IMR-90 (cell line): ENCODE results near the gene PPP1R3F. TPM values are rescaled to one million over a fixed set of nuclear protein-coding genes. Genes with fewer than 3 reads are reported as not detected.

Experiments used
- ATAC-seq: fragments of 200-7000 bp; cut with Tn5 transposase; 2 replicates; pipeline ENCODE4 v1.9.1; 2020; ENCODE audit warnings: low read depth, mild to moderate bottlenecking, moderate library complexity
- BruUV-seq: library from RNA; stranded (reverse); fragments of 400-500 nt; replicated peaks from 2 replicates; lab custom pipeline; 2021; lab: Mats Ljungman, UMichigan
- CTCF ChIA-PET: fragments of 300-600 bp; formaldehyde crosslinking; extraction: SDS; loops from one replicate; lab custom pipeline; 2021; ENCODE audit warnings: antibody characterized with exemption; lab: Yijun Ruan, JAX
- POLR2A ChIA-PET: fragments of 300-600 bp; sonication (Branson Sonifier 250); formaldehyde crosslinking; loops from one replicate; lab custom pipeline; 2022; ENCODE audit warnings: antibody characterized with exemption; ENCODE audit not compliant: unreplicated experiment; lab: Charles Lee
- DNase-seq: peaks from one replicate; pipeline ENCODE4 v3.0.0; 2013
- H2AFZ ChIP-seq: replicated peaks from 2 replicates; pipeline ENCODE3; 2013; ENCODE audit warnings: low read length, mild to moderate bottlenecking; ENCODE audit not compliant: poor library complexity
- H2AK5ac ChIP-seq: 2 replicates; pipeline ENCODE4 v1.6.1; 2013; ENCODE audit warnings: low read depth, low read length, inconsistent platforms
- H2AK9ac ChIP-seq: replicated peaks from 2 replicates; pipeline ENCODE3; 2013; ENCODE audit warnings: mild to moderate bottlenecking, low read depth, low read length, moderate library complexity; ENCODE audit not compliant: poor library complexity
- H2BK120ac ChIP-seq: 2 replicates; pipeline ENCODE4 v1.6.1; 2013; ENCODE audit warnings: low read depth, low read length, inconsistent platforms
- H2BK15ac ChIP-seq: 3 replicates; pipeline ENCODE4 v1.6.1; 2013; ENCODE audit warnings: low read depth, low read length, inconsistent platforms
- H2BK20ac ChIP-seq: 2 replicates; pipeline ENCODE4 v1.6.1; 2013; ENCODE audit warnings: low read depth, mild to moderate bottlenecking, inconsistent platforms, low read length, moderate library complexity
- H2BK5ac ChIP-seq: 2 replicates; pipeline ENCODE4 v1.6.1; 2013; ENCODE audit warnings: mild to moderate bottlenecking, low read depth, low read length, inconsistent platforms; ENCODE audit not compliant: poor library complexity, severe bottlenecking
- H3K14ac ChIP-seq: replicated peaks from 2 replicates; pipeline ENCODE4 v1.6.1; 2013; ENCODE audit warnings: low read depth, low read length, inconsistent platforms
- H3K18ac ChIP-seq: 2 replicates; pipeline ENCODE4 v1.6.1; 2013; ENCODE audit warnings: low read depth, low read length, control low read depth
- H3K23ac ChIP-seq: 2 replicates; pipeline ENCODE4 v1.6.1; 2013; ENCODE audit warnings: low read depth, low read length, inconsistent platforms
- H3K27ac ChIP-seq: 2 replicates; pipeline ENCODE4 v1.5.1; 2013; ENCODE audit warnings: mild to moderate bottlenecking, control low read depth, low read length; ENCODE audit not compliant: insufficient read depth
- H3K27me3 ChIP-seq: 2 replicates; pipeline ENCODE4 v1.6.1; 2013; ENCODE audit warnings: low read length; ENCODE audit not compliant: control insufficient read depth, insufficient read depth
- H3K36me3 ChIP-seq: 2 replicates; pipeline ENCODE4 v1.6.1; 2013; ENCODE audit warnings: low read length, mixed read lengths; ENCODE audit not compliant: control insufficient read depth, insufficient read depth
- H3K4ac ChIP-seq: 2 replicates; pipeline ENCODE4 v1.6.1; 2013; ENCODE audit warnings: low read depth, low read length, inconsistent platforms
- H3K4me1 ChIP-seq: 2 replicates; pipeline ENCODE4 v1.6.1; 2013; ENCODE audit warnings: low read length, mixed read lengths; ENCODE audit not compliant: control insufficient read depth, insufficient read depth
- H3K4me2 ChIP-seq: 2 replicates; pipeline ENCODE4 v1.6.1; 2013; ENCODE audit warnings: low read depth, mild to moderate bottlenecking, control low read depth, low read length, moderate library complexity
- H3K4me3 ChIP-seq: 2 replicates; pipeline ENCODE4 v1.5.1; 2013; ENCODE audit warnings: low read depth, mild to moderate bottlenecking, control low read depth, low read length, moderate library complexity; ENCODE audit not compliant: insufficient read depth
- H3K56ac ChIP-seq: 2 replicates; pipeline ENCODE4 v1.6.1; 2013; ENCODE audit warnings: low read length, inconsistent platforms; ENCODE audit not compliant: insufficient read depth; ENCODE audit errors: extremely low read depth
- H3K79me1 ChIP-seq, 2 experiments: 2 replicates each; pipeline ENCODE4 v1.6.1; 2013; ENCODE audit warnings: low read length in 2 of 2, inconsistent platforms in 1 of 2, low read depth in 1 of 2
- H3K9ac ChIP-seq: 2 replicates; pipeline ENCODE4 v1.6.1; 2013; ENCODE audit warnings: low read depth, low read length, control low read depth
- H3K9me1 ChIP-seq: 2 replicates; pipeline ENCODE4 v1.6.1; 2013; ENCODE audit warnings: low read length, inconsistent platforms; ENCODE audit not compliant: insufficient read depth
- H3K9me3 ChIP-seq: 2 replicates; pipeline ENCODE4 v1.6.1; 2013; ENCODE audit warnings: low read length; ENCODE audit not compliant: control insufficient read depth, insufficient read depth
- H4K20me1 ChIP-seq: 2 replicates; pipeline ENCODE4 v1.6.1; 2013; ENCODE audit warnings: low read length, inconsistent platforms; ENCODE audit not compliant: insufficient read depth
- H4K5ac ChIP-seq: 2 replicates; pipeline ENCODE4 v1.6.1; 2013; ENCODE audit warnings: mild to moderate bottlenecking, low read depth, low read length, control low read depth
- H4K8ac ChIP-seq, 2 experiments: 2 replicates each; pipeline ENCODE4 v1.6.1; 2013; ENCODE audit warnings: low read depth in 2 of 2, low read length in 2 of 2, control low read depth in 1 of 2, inconsistent platforms in 1 of 2
- H4K91ac ChIP-seq: 2 replicates; pipeline ENCODE4 v1.6.1; 2013; ENCODE audit warnings: low read depth, low read length, inconsistent platforms; ENCODE audit not compliant: insufficient read depth
- BHLHE40 ChIP-seq: fragments of 150-350 bp; IDR thresholded peaks from 2 replicates; pipeline ENCODE4 v1.6.1; 2016; ENCODE audit warnings: mild to moderate bottlenecking, low read depth, low read length
- CEBPB ChIP-seq: IDR thresholded peaks from 2 replicates; pipeline ENCODE4 v1.6.1; 2012; ENCODE audit warnings: low read depth, low read length, improper control_type of control experiment
- CHD1 ChIP-seq: IDR thresholded peaks from 2 replicates; pipeline ENCODE4 v1.6.1; 2012; ENCODE audit warnings: low read depth, low read length, improper control_type of control experiment
- CTCF ChIP-seq: conservative IDR thresholded peaks from 2 replicates; pipeline ENCODE4 v1.5.1; 2012; ENCODE audit warnings: mild to moderate bottlenecking, low read depth, low read length, improper control_type of control experiment
- FOS ChIP-seq: fragments of 150-350 bp; IDR thresholded peaks from 2 replicates; pipeline ENCODE4 v1.6.1; 2016; ENCODE audit warnings: low read depth, low read length
- MAFK ChIP-seq: IDR thresholded peaks from 2 replicates; pipeline ENCODE4 v1.6.1; 2012; ENCODE audit warnings: low read depth, low read length, improper control_type of control experiment
- MXI1 ChIP-seq: IDR thresholded peaks from 2 replicates; pipeline ENCODE4 v1.6.1; 2012; ENCODE audit warnings: low read depth, mild to moderate bottlenecking, low read length, moderate library complexity, borderline replicate concordance
- NFE2L2 ChIP-seq: fragments of 150-350 bp; IDR thresholded peaks from 2 replicates; pipeline ENCODE4 v1.6.1; 2016; ENCODE audit warnings: low read depth, mild to moderate bottlenecking, low read length
- POLR2A ChIP-seq: IDR thresholded peaks from 2 replicates; pipeline ENCODE4 v1.6.1; 2012; ENCODE audit warnings: mild to moderate bottlenecking, low read depth, low read length
- RFX5 ChIP-seq: IDR thresholded peaks from 2 replicates; pipeline ENCODE4 v1.8.0; 2012; ENCODE audit warnings: low read depth, mild to moderate bottlenecking, low read length, moderate library complexity
- SMC3 ChIP-seq: fragments of 150-350 bp; IDR thresholded peaks from 2 replicates; pipeline ENCODE4 v1.6.1; 2016; ENCODE audit warnings: low read depth, mild to moderate bottlenecking, antibody characterized with exemption, low read length, moderate library complexity
- USF2 ChIP-seq: fragments of 150-350 bp; IDR thresholded peaks from 2 replicates; pipeline ENCODE4 v1.6.1; 2017; ENCODE audit warnings: mild to moderate bottlenecking, antibody characterized with exemption, low read length, low read depth
- WGBS, 2 experiments: methylation state at CpG; one replicate each; pipeline versions ENCODE4 v1.1.5 to v1.1.7; 2013; ENCODE audit warnings: missing lambda C conversion rate in 2 of 2; ENCODE audit not compliant: insufficient read length in 1 of 2; ENCODE audit errors: extremely low coverage in 2 of 2; 5-methylcytosine and 5-hydroxymethylcytosine counted together
- dilution Hi-C: fragments of 300-500 bp; cut with HindIII; formaldehyde crosslinking; loops from one replicate; pipeline ENCODE4 v1.14.3; 2018; ENCODE audit warnings: low sequenced_read_pairs; ENCODE audit not compliant: unreplicated experiment
- in situ Hi-C: fragments of 300-500 bp; cut with MboI; formaldehyde crosslinking; loops from 3 replicates; pipeline ENCODE4 v1.14.3; 2019; ENCODE audit warnings: low sequenced_read_pairs, inconsistent platforms, mixed read lengths
- intact Hi-C: fragments of 100-400 bp; cut with micrococcal nuclease; formaldehyde crosslinking; loops from 2 replicates; pipeline ENCODE4 v1.10.0; 2022
- polyA plus RNA-seq, 3 experiments: library from polyadenylated mRNA; depleted of rRNA; stranded (reverse); fragments of >200 nt; gene quantifications; 2 replicates each; pipeline ENCODE4 v1.2.3, GENCODE V29; 2012; ENCODE audit warnings: low replicate concordance in 1 of 3
- total RNA-seq: library from RNA; depleted of rRNA; stranded (reverse); fragments of >200 nt; gene quantifications from 2 replicates; pipeline ENCODE4 v1.2.3, GENCODE V29; 2012

Gene PPP1R3F
- total and polyA plus RNA-seq, 2 of the 4 experiments (the other 2 are of a cell fraction): 0.72 to 1.7 TPM

GRCh38 chrX:49310371-49310770 is 40.8 kb downstream of the PPP1R3F start:
- Histone ChIP-seq H4K20me1 (no peaks in the 10 kb centered on the region), H3K4me2 (no peak overlapping the region), H4K91ac (no peak overlapping the region), H3K9me1 (no peaks in the 10 kb centered on the region), H2BK5ac (no peak overlapping the region), H3K23ac (no peak overlapping the region), H3K9me3 (no peaks in the 10 kb centered on the region), H3K14ac (no peak overlapping the region), H3K27me3 (peaks cover 4% of the 10 kb centered on the region; the same call in 1 of the 2 replicates), H4K5ac (no peak overlapping the region), H3K79me1 (no peaks in the 10 kb centered on the region), H3K18ac (no peak overlapping the region), H3K36me3 (no peaks in the 10 kb centered on the region), H3K9ac (no peak overlapping the region), H2AK5ac (no peak overlapping the region), H2AFZ (no peak overlapping the region), H2BK120ac (no peak overlapping the region), H3K4me3 (no peak overlapping the region), H3K56ac (no peak overlapping the region), H3K4ac (no peak overlapping the region), H2BK20ac (no peak overlapping the region), H3K27ac (no peak overlapping the region), H4K8ac (no peak overlapping the region), H2BK15ac (no peak overlapping the region), H3K4me1 (0 out of 2 replicates have a peak, but pooled peaks cover 3% of the 10 kb centered on the region), H2AK9ac (no peak overlapping the region)
- ChIA-PET POLR2A (no interaction called here), CTCF (no interaction called here)
- BruUV-seq: no TSS peak
- WGBS, 2 experiments: 52% methylated on average over 6 of the region's 18 CpGs; no CpG with 5 or more reads in 1 of the 2 experiments
- DNase-seq (no peak), ATAC-seq (no peak)
- dilution Hi-C loops: no loop called here
- intact Hi-C loops: no loop called here
- in situ Hi-C loops: no loop called here
- TF ChIP-seq MXI1: no peak
- TF ChIP-seq SMC3: no peak
- no peak for TF ChIP-seq RFX5
- TF ChIP-seq POLR2A: no peak
- no peak for TF ChIP-seq FOS
- no peak for TF ChIP-seq CTCF
- TF ChIP-seq CHD1: no peak
- no peak for TF ChIP-seq NFE2L2
- no peak for TF ChIP-seq MAFK
- TF ChIP-seq CEBPB: no peak
- no peak for TF ChIP-seq USF2
- no peak for TF ChIP-seq BHLHE40
